Endothelial cell (in vitro differentiated cells): ENCODE results near the gene RPL39. TPM values are rescaled to one million over a fixed set of nuclear protein-coding genes. Genes with fewer than 3 reads are reported as not detected.

ENCODE experiments used
- DNase-seq: peaks from one replicate; pipeline ENCODE4 v3.0.0; 2021; ENCODE audit warnings: low spot score
- H3K27ac Mint-ChIP-seq: one replicate; pipeline ENCODE4 v1.8.0; 2021; ENCODE audit warnings: mixed read lengths, inconsistent platforms; ENCODE audit not compliant: unreplicated experiment
- H3K27me3 Mint-ChIP-seq: one replicate; pipeline ENCODE4 v1.8.0; 2021; ENCODE audit warnings: mild to moderate bottlenecking, moderate library complexity, mixed read lengths, inconsistent platforms; ENCODE audit not compliant: unreplicated experiment
- H3K36me3 Mint-ChIP-seq: one replicate; pipeline ENCODE4 v1.8.0; 2021; ENCODE audit warnings: mild to moderate bottlenecking, low read depth, mixed read lengths, inconsistent platforms; ENCODE audit not compliant: unreplicated experiment
- H3K4me1 Mint-ChIP-seq: one replicate; pipeline ENCODE4 v1.8.0; 2021; ENCODE audit warnings: mild to moderate bottlenecking, mixed read lengths, inconsistent platforms; ENCODE audit not compliant: unreplicated experiment
- H3K4me3 Mint-ChIP-seq: one replicate; pipeline ENCODE4 v1.8.0; 2021; ENCODE audit warnings: mild to moderate bottlenecking, mixed read lengths, inconsistent platforms; ENCODE audit not compliant: unreplicated experiment
- H3K9me3 Mint-ChIP-seq: one replicate; pipeline ENCODE4 v1.8.0; 2021; ENCODE audit warnings: mixed read lengths, inconsistent platforms; ENCODE audit not compliant: unreplicated experiment
- total RNA-seq: library from RNA; stranded (reverse); fragmentation: NEBNext Ultra II Directional; extraction: Animal tissue kit (Norgen Biotek cat#: 25700); gene quantifications from one replicate; pipeline ENCODE4 v1.2.1, GENCODE V29; 2021; ENCODE audit not compliant: unreplicated experiment
- TF ChIP-seq, protein P1 (sequence below): fragments of 200-600 bp; sonication (generic); IDR thresholded peaks from one replicate; pipeline ENCODE4 v1.5.0; 2021; ENCODE audit warnings: antibody characterized with exemption; ENCODE audit not compliant: unreplicated experiment

RPL39 gene
- total RNA-seq, 1 donor from 2014 or later, result 1,381 TPM

- H3K27me3 Mint-ChIP-seq, result no peaks in the 10 kb centered on the region
- TF ChIP-seq, protein P1, sequence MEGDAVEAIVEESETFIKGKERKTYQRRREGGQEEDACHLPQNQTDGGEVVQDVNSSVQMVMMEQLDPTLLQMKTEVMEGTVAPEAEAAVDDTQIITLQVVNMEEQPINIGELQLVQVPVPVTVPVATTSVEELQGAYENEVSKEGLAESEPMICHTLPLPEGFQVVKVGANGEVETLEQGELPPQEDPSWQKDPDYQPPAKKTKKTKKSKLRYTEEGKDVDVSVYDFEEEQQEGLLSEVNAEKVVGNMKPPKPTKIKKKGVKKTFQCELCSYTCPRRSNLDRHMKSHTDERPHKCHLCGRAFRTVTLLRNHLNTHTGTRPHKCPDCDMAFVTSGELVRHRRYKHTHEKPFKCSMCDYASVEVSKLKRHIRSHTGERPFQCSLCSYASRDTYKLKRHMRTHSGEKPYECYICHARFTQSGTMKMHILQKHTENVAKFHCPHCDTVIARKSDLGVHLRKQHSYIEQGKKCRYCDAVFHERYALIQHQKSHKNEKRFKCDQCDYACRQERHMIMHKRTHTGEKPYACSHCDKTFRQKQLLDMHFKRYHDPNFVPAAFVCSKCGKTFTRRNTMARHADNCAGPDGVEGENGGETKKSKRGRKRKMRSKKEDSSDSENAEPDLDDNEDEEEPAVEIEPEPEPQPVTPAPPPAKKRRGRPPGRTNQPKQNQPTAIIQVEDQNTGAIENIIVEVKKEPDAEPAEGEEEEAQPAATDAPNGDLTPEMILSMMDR, result no peak
- no peak overlapping the region for H3K27ac Mint-ChIP-seq
- H3K36me3 Mint-ChIP-seq, result no peaks in the 10 kb centered on the region
- DNase-seq, result no peak
- no peaks in the 10 kb centered on the region for H3K4me1 Mint-ChIP-seq
- no peaks in the 10 kb centered on the region for H3K9me3 Mint-ChIP-seq
- no peak overlapping the region for H3K4me3 Mint-ChIP-seq
Measured at GRCh38 chrX:119801253-119802221, 10.1 kb upstream of the RPL39 start.

DNA sequence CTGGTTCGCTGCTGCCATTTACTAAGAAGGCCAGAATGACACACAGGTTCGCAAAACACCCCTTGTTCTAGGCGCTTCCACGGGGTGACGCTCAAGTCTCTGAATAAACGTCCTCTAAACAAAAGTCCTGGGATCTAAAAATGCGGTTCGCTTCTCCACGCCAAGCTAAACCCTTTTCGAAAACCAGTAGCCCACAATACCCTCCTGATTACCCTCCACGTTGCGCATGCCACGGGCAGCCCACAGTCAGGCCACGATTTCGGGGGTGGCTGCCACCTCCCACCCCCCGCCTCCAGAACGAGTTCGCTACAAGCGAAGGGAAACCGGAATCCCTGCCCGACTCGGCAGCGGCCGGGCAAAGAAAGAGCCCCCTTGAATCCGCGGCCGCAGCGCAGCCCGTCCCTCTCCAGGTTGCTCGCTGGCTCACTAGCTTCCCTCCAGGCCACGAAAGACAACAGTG, 423 bp downstream of the RPL39 start:
- no peak for DNase-seq

GRCh38 chrX:119784747-119785446, 6.5 kb downstream of the RPL39 start:
- Mint-ChIP-seq H3K4me3 (no peak overlapping the region), H3K27ac (peak overlapping the region; percentile 61), H3K36me3 (no peaks in the 10 kb centered on the region)

More for the DNA sequence above, 423 bp downstream of the RPL39 start:
- peak overlapping the region; percentile 93 for H3K4me3 Mint-ChIP-seq
- H3K4me1 Mint-ChIP-seq, result peaks cover 13% of the 10 kb centered on the region
- TF ChIP-seq, protein P1, result no peak
- no peaks in the 10 kb centered on the region for H3K36me3 Mint-ChIP-seq
- no peaks in the 10 kb centered on the region for H3K9me3 Mint-ChIP-seq
- H3K27me3 Mint-ChIP-seq, result no peaks in the 10 kb centered on the region
- H3K27ac Mint-ChIP-seq, result peak overlapping the region; percentile 88

GRCh38 chrX:119783026-119783425, 8.4 kb downstream of the RPL39 start:
- no peaks in the 10 kb centered on the region for H3K36me3 Mint-ChIP-seq
- no peaks in the 10 kb centered on the region for H3K9me3 Mint-ChIP-seq
- no peaks in the 10 kb centered on the region for H3K27me3 Mint-ChIP-seq
- TF ChIP-seq, protein P1, result no peak
- DNase-seq, result no peak
- H3K4me3 Mint-ChIP-seq, result no peak overlapping the region
- no peak overlapping the region for H3K27ac Mint-ChIP-seq
- H3K4me1 Mint-ChIP-seq, result no peaks in the 10 kb centered on the region

More at GRCh38 chrX:119784747-119785446, 6.5 kb downstream of the RPL39 start:
- TF ChIP-seq, protein P1, result peak; percentile 25
- DNase-seq, result peak; percentile 39
- H3K4me1 Mint-ChIP-seq, result peaks cover 10% of the 10 kb centered on the region
- no peaks in the 10 kb centered on the region for H3K9me3 Mint-ChIP-seq
- H3K27me3 Mint-ChIP-seq, result no peaks in the 10 kb centered on the region
